Measurements from ENCODE around the gene ASMT.
"Not testable (repeated sequence)": the region's sequence is repeated elsewhere in the genome, so short reads cannot be mapped to it uniquely, and the experiment has no call there.

Gene ASMT

DNA sequence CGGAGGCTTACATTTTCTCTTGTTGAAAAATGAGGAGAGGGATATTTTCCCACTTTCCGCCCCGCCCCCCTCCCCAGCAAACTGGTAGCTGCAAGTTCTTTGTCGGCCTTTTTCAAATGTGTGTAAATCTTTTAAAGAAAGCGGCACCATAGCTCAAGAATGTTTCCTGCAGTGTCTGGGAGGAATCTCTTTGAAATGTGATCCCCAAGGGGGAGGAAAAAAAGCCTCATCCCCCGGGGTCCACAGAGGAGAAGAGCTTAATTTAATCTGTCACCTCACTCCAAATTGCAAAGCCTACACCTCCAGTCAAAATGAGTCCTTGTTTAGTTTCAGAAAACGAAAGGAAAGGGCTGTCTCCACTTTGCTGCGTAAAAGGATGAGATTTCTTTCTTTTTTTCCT lies 34.8 kb downstream of the ASMT start:
- no peak for DNase-seq (ENCODE audit: low read depth)

DNA sequence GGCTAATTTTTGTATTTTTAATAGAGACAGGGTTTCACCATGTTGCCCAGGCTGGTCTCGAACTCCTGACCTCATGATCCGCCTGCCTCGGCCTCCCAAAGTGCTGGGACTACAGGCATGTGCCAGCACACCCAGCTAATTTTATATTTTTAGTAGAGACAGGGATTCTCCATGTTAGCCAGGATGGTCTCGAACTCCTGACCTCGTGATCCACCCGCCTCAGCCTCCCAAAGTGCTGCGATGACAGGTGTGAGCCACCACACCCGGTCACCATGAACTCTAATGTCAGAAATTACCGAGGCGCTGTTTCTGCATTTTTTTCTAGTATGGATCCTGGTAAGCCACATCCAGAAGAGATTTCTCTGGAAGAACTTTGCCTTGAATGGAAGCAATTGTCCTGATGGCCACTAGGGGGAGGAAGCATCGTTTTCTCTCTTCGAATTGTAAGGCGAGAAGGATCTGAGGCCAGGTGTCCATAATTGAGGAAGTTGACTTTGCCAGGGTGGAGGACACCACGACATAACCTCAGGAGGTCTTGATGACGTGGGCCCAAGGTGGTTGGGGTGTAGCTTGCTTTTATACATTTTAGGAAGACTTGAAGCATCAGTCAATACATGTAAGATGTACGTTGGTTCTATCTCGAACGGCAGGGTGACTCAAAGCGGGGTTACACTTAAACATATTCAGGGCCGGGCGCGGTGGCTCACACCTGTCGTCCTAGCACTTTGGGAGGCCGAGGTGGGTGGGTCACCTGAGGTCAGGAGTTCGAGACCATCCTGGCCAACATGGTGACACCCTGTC lies 37.4 kb downstream of the ASMT start:
- not testable (repeated sequence) for DNase-seq (ENCODE audit: low read depth)

DNA sequence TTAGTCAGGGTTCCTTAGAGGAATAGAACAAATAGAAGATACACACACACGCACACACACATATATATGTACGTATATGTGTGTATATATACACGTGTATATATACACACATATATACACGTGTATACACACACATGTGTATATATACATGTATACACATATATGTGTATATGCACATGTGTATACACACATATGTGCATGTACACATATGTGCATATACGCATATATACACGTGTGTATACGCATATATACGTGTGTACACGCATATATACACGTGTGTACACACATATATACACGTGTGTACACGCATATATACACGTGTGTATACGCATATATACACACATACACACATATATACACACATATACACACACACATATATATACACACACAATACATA lies 41.5 kb downstream of the ASMT start:
- no peak for DNase-seq (ENCODE audit: low read depth)

DNA sequence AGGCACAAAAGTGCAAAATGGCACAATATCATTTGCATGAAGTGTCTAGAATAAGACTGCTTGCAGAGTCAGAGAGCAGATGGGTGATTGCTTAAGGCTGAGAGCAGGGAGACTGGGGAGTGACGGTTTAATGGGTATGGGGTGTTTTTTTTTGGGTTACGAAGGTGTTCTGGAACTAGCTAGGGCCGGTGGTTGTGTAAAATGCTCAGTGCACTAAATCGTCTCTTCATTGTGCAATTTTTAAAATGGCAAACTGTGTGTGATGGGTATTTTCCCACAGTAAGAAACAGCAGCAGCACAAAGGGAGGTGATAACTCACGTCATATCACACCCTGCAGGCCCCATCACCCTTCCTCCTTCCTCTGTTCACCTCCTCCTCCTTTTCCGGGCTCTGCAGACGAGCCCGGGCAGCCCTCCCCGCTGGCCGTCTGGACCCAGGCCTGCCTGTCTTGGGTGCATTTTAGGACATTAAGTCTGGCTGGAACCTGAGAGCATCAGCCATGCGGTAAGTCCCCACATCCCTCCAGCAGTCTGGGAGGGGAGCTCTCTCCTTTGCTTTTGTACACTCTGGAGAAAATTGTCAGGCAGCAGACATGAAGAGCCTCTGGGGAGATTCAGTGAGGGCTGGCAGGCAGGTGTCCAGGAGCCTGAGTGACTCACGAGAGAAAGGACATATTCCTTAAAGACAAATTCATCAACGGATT lies 42.7 kb downstream of the ASMT start:
- DNase-seq (ENCODE audit: low read depth), result peak; percentile 32

DNA sequence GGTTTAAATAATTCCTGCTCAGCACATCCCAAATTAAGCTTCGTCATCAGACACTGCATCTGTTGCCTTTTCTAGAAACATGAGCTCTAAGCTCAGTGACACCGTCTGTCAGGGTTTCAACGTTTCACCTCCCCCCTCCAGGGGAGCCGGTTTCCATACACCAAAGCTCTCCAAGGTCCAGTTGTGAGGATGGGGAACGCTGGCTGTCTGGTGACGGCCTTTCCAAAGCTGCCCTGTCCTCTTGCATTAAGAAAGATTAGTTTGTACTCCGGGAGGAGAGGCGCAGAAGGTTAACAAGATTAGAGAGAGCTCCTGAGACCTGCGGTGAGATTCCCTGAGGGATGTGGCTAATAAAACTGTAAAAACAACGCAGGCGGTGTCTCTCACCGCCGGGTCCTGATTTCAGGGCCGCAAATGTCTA lies 43.2 kb downstream of the ASMT start:
- DNase-seq (ENCODE audit: low read depth), result no peak

DNA sequence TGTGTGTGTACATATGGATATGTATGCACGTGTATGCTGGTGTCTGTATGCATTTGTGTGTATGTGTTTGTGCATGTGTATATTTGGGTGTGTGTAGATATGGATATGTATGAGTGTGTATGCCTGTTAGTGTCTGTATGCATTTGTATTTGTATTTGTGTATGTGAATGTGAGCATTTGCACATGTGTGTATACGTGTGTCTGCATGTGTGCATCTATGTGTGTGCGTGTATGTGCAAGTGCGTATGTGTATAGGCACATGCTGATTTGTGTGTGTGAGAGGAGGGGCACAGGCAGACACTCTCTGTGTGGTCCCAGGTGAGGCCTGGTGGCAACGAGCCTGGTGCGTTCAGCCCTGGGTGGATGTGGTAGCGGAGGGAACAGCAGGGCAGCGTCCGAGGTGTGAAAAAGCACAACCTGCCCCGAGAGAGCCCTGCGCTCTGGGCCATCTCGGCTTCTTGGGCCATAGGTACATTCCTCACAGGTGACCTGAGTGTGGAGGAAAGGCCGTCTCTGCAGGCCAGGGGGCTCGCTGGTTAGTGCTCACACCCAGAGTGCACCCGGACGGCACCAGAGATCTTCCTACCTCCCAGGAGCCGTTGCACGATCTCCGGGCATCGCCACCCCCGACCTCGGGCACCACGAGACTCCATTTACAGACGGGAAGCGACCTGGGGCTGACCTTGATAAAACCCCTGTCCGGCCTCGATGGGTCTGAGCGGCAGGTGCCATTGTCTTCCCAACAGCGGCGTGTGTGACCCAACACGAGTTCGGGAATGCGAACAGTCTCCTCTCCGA lies 45.0 kb downstream of the ASMT start:
- DNase-seq (ENCODE audit: low read depth), result no peak

DNA sequence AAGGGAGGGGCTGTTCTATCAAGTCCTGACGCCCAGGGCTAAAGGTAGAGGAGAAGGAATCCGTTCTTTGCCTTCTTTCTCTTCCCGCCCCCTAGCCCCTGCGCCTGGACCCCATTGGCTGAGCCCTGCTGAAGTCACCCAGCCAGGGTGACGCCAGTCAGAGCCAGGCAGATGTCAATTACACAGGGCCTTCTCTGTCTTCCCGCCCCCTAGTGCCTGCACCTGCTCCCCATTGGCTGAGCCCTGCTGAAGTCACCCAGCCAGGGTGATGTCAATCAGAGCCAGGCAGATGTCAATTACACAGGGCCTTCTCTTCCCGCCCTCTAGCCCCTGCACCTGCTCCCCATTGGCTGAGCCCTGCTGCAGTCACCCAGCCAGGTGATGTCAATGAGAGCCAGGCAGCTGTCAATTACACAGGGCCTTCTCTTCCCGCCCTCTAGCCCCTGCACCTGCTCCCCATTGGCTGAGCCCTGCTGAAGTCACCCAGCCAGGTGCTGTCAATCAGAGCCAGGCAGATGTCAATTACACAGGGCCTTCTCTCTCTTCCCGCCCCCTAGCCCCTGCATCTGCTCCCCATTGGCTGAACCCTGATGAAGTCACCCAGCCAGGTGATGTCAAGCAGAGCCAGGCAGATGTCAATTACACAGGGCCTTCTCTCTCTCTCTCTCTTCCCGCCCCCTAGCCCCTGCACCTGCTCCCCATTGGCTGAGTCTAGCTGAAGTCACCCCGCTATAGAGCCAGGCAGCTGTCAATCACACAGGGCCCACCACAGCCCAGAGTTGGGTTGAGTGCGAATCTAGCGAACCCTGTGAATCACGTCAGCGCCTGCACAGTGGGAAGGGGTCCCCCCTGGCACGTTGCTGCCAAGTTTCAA lies 46.4 kb downstream of the ASMT start:
- peak; percentile 33 for DNase-seq (ENCODE audit: low read depth)

DNA sequence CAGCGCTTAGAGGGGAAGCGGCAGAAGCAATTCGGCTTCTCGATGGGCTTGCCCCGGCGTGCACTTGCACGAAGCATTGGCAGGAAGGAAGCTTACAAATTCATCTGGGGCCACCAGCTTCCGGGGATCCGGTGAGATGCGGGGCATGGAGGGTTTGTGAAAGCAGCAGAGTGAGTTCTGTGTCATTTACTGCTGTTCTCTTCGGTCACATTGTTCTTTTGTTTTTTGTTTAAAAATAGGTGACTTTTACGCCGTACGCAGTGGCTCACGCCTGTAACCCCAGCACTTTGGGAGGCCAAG lies 47.0 kb downstream of the ASMT start:
- no peak for DNase-seq (ENCODE audit: low read depth)

DNA sequence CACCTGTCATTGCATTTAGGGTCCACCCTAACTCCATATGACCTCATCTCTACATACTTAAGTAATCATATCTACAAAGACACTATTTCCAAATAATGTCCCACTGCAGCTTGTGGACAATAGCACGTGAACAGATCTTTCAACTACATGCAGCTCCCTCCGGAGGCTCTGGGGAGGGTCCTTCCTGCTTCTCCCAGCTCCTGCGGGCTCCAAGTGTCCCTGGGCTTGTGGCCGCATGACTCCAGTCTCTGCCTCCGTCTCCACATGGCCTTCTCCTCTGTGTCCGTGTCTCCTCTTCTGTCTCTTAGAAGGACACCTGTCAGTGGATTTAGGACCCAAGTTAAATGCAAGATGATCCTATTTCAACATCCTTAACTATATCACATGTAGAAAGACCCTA lies 52.7 kb downstream of the ASMT start:
- DNase-seq (ENCODE audit: low read depth), result no peak

DNA sequence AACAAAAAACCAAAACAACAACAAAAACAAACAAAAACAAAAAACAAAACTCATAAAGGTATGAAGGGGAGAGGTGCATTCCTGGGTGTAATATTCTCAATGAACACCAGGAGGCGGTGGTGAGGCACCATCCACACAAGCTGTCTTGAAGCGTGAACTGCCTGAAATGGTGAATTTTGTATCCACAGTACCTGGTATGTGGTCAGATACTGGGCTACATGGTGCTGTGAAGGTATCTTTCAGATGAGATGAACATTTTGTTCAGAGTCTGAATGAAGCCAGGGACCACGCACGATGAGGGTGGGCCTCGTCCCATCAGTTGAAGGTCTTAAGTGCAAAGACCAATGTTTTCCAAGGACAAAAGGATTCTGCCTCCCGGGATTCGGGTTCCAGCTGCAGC lies 58.5 kb downstream of the ASMT start:
- DNase-seq (ENCODE audit: low read depth), result no peak

DNA sequence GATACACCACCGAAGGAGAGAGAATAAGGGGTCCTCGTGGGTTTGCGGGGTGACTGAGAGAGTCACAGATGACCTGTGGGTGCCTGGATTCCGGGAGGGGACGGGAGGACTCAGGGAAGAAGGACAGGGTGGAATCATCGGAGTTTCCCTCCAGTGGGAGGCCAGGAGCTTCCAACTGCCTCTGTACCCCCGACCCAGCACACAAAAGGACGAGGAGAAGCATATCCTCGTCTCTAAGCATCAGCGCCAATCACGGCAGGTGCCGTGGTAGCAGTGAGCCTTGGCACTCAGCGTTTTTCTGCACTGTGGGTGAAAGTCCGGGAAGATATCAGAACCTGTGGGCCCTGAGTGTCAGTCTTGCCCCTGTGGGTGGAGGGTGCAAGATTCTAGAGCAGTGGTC lies 62.0 kb downstream of the ASMT start:
- DNase-seq (ENCODE audit: low read depth), result no peak

DNA sequence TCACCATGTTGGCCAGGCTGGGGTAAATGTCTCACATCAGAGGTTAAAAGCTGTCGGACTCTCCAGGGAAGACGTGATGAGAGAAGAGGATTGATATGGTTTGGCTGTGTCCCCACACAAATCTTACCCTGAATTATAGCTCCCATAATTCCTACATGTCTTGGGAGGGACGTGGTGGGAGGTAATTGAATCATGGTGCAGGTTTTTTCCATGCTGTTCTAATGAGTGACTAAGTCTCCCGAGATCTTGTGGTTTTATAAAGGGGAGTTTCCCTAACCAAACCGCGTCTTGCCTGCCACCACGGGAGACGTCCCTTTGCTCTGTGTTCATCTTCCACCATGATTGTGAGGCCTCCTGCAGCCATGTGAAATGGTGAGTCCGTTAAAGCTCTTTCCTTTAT lies 64.4 kb downstream of the ASMT start:
- DNase-seq (ENCODE audit: low read depth), result no peak

DNA sequence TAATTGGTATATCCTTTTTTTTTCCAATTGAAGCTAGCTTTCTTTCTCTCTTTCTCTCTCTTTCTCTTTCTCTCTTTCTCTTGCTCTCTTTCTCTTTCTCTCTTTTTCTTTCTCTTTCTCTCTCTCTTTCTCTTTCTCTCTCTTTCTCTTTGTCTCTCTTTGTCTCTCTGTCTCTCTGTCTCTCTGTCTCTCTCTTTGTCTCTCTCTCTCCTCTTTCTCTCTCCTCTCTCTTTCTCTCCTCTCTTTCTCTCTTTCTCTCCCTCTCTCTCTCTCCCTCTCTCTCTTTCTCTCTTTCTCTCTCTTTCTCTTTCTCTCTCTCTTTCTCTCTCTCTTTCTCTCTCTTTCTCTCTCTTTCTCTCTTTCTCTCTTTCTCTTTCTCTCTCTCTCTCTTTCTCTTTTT lies 66.6 kb downstream of the ASMT start:
- DNase-seq (ENCODE audit: low read depth), result no peak

DNA sequence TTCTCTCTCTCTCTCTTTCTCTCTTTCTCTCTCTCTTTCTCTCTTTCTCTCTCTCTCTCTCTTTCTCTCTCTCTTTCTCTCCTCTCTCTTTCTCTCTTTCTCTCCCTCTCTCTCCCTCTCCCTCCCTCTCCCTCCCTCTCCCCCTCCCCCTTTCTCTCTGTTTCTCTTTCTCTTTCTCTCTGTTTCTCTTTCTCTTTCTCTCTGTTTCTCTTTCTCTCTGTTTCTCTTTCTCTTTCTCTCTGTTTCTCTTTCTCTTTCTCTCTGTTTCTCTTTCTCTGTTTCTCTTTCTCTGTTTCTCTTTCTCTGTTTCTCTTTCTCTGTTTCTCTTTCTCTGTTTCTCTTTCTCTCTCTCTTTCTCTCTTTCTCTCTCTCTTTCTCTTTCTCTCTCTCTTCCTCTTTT lies 67.0 kb downstream of the ASMT start:
- DNase-seq (ENCODE audit: low read depth), result not testable (repeated sequence)

DNA sequence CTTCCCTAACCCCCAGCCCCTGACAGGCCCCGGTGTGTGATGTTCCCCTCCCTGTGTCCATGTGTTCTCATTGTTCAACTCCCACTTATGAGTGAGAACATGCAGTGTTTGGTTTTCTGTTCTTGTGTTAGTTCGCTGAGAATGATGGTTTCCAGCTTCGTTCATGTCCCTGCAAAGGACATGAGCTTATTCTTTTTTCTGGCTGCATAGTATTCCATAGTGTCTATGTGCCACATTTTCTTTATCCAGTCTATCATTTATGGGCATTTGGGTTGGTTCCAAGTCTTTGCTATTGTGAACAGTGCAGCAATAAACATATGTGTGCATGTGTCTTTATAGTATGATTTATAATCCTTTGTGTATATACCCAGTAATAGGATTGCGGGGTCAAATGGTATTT lies 67.6 kb downstream of the ASMT start:
- DNase-seq (ENCODE audit: low read depth), result not testable (repeated sequence)

DNA sequence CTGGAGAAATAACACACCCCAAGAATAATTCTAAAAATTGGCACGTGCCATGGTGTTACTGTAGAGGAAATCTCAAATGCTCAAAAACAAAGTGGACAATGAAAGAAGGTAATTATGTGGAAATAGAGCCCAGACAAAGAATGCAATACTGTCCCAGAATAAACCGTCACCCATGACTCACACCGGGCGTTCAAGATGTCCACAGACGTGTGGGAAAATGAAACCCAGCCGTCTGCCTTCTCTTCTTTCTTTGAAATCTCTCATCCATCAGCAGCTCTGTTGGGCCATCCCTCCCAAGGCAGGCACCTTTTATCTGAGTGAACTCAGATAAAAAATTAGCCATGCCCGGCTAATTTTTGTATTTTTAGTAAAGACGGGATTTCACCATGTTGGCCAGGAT lies 70.0 kb downstream of the ASMT start:
- not testable (repeated sequence) for DNase-seq (ENCODE audit: low read depth)

DNA sequence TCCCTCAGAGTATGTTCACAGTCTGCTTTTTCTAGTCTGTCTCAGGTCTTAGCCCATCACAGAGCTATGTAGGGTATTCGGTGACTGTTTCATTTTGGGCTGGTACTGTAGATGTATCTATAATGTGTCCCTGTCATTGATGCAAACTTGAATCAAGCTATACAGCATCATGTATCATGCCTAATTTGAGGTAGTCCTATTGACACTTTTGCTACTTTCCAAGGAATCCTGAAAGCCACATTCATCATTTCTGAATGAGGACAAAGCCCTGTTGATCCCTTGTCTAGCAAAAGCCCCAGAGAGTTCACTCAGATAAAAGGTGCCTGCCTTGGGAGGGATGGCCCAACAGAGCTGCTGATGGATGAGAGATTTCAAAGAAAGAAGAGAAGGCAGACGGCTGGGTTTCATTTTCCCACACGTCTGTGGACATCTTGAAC lies 70.6 kb downstream of the ASMT start:
- not testable (repeated sequence) for DNase-seq (ENCODE audit: low read depth)

DNA sequence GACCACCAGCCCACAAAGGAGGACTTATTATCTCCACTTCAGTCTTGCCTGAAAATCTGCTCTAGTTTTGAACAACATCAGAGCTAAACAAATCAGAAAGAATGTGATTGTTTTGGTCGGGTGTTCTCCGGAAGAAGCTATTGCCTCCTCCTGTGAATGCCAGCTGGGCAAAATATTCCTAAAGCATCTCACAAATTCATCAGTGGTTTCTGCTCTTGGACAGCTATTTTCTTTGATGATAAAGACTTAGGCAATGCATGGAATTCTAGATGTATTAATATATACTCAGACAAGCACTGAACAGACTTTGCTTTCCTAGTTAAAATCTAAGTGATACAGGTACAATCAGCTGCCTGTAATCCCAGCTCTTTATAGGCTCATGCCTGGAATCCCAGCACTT lies 71.8 kb downstream of the ASMT start:
- DNase-seq (ENCODE audit: low read depth), result no peak

Measured in stimulated activated CD8-positive, alpha-beta memory T cell treated with anti-CD3 and anti-CD28 coated beads, Interleukin-12 subunit alpha, Interleukin-12 subunit beta, amount 100 ng/mL, for 4 hours (primary cell).